Measurements from ENCODE around the gene USB1. TPM values are rescaled to one million over a fixed set of nuclear protein-coding genes. Genes with fewer than 3 reads are reported as not detected.

USB1 gene
- total RNA-seq, 3 donors from 2014 or later = 14.5 to 37.0 (median 26.4) TPM

DNA sequence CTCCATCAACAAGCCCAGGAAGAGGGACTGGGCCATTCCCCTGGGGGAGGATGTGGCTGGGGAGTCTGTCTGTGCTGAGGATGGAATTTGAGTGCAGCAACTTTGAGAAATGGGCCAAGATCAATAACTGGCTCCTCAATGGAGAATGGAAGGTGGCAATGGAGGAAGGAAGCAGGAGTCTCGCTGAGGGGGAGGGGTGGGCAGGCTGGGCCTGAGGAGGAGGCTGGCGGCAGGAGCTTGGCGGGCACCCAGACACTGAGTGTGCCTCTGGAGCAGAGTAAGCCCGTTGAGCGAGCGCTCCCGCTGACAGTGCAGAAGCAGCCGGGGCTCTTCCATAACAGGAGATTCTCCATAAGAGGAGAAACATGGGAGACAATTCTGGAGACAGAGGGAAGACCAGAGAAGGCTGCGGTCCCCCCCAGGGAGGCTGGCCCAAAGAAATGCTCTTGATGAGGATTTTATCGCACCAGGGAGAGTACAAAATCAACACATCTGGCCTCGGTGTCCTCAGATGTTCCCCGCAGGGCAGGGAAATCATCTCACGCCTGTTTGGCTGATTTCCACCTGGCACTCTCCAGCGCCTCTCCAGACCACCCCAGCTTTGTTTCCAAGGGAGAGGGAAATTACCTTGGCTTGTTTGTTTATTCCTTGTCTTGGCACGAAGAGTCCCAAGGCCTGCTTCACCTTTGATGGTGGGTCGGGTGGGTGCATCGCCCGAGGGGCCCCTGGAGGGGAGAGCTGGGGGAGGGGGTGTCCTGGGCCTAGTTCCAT, 21.6 kb downstream of the USB1 start:
- no peaks in the 10 kb centered on the region for H3K36me3 ChIP-seq
- DNase-seq (ENCODE audit: low spot score in 2 of 2) = peak in 1 of 2 donors; percentile 47
- no peaks in the 10 kb centered on the region for H3K9me3 ChIP-seq
- peaks cover 6 to 11% of the 10 kb centered on the region in 2 donors for H3K4me1 ChIP-seq
- H3K27me3 ChIP-seq = no peaks in the 10 kb centered on the region
- H3K27ac ChIP-seq = peak overlapping the region in 1 of 2 donors; percentile 32
- H3K4me3 ChIP-seq = peak overlapping the region in 1 of 3 donors; percentile 21
- no peak for TF ChIP-seq POLR2A (IDR thresholded peaks at IDR 0.05)
- TF ChIP-seq, protein P1, sequence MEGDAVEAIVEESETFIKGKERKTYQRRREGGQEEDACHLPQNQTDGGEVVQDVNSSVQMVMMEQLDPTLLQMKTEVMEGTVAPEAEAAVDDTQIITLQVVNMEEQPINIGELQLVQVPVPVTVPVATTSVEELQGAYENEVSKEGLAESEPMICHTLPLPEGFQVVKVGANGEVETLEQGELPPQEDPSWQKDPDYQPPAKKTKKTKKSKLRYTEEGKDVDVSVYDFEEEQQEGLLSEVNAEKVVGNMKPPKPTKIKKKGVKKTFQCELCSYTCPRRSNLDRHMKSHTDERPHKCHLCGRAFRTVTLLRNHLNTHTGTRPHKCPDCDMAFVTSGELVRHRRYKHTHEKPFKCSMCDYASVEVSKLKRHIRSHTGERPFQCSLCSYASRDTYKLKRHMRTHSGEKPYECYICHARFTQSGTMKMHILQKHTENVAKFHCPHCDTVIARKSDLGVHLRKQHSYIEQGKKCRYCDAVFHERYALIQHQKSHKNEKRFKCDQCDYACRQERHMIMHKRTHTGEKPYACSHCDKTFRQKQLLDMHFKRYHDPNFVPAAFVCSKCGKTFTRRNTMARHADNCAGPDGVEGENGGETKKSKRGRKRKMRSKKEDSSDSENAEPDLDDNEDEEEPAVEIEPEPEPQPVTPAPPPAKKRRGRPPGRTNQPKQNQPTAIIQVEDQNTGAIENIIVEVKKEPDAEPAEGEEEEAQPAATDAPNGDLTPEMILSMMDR (IDR thresholded peaks at IDR 0.05) = no peak
- no peak for TF ChIP-seq POLR2AphosphoS5 (IDR thresholded peaks at IDR 0.05)
- intact Hi-C loops (cut with DNase I; ENCODE audit: low total_unique reads) = no loop called here

DNA sequence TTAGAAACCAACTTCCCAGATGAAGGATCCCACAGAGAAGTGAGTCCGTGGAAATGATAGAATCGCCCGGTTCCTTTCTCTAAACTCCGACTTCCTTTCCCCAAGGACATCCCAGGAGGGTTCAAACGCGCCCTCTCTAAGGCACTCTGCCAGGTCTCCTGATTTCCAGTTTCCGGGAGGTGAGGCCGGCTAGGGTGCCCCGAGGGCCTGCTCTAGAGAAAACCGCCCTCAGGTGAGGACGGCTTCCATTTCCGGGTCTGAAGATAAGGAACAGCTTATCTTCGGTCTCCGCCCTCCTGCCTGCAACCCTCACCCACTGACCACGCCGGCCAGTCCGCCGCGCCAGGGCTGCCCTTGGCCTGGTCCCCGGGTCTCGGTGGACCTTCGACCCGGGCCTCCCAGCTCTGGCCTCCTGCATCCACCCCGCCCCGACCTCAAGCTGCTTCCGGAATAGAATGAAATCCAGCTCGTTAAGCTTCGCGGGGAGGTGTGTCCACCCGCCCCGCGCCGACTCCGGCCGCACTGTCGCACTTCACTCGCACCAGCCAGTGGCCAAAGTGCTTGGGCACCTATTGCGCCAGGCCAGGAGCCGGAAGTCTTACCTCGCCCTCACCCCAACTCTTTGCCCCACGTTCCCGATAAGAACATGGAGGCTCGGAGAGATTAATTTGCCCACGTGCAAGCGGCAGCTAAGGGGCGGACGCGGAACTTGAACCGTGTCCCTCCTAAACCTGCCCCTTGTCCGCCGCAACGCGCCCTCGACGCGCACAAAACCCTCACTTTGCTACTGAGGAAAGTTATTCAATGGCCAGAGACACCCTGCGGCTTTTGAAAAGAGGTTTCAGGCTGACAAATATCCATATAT, 23.5 kb downstream of the USB1 start:
- peaks cover 6 to 11% of the 10 kb centered on the region in 2 donors for H3K4me1 ChIP-seq

DNA sequence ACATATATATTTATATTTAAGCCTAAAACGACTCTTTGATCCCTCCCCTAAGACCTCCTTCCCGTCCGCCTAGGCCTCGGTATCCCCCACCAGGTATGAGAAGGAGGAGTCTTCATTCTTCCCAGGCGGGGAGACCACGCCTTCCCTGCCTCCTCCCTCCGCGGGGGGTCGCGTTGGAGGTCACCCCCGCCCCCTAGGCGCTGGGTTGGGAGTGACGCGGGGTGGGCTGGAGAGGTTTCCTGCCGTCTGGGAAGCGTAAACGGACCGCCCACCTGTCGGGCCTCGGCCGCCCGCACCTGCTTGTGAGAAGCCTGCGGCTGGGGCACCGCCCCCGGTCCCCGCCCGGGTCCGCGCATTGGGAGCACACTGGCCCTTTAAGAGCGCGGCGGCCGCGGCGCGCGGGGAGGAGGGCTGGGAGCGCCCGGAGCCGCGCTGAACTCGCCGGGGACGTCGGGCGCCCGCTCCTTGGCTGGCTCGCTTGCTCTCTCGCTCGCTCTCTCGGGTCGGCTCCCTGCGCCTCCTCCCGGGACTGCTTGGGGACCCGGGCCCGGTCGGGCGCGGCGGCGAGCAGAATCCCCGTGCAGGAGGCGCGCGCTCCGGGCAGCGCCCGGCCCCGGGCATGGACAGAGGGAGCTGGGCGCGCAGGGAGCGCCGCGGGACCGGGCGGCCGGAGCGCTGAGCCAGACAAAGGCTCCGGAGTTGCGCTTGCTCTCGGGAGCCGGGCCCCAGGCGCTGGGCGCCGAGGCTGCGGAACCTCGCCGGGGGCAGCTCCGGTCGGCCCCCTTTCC, 24.3 kb downstream of the USB1 start, which contains the start of gene MMP15:
MMP15 (plus strand) TSS at position 404 of the 788 bp plus-strand sequence. CDS start 597 bp downstream, outside the sequence.
- H3K27me3 ChIP-seq = no peaks in the 10 kb centered on the region
- intact Hi-C loops (cut with DNase I; ENCODE audit: low total_unique reads) = loop anchor here (5.0 kb wide), 1 partner anchor 102 kb away; the partner anchor contains the start of gene CFAP20
- peaks cover 6 to 11% of the 10 kb centered on the region in 2 donors for H3K4me1 ChIP-seq
- no peaks in the 10 kb centered on the region for H3K36me3 ChIP-seq
- TF ChIP-seq POLR2AphosphoS5 (IDR thresholded peaks at IDR 0.05) = no peak
- TF ChIP-seq, protein P1 (IDR thresholded peaks at IDR 0.05) = no peak
- TF ChIP-seq POLR2A (IDR thresholded peaks at IDR 0.05) = no peak
- H3K4me3 ChIP-seq = peak within 1 kb of the TSS; percentile 66 to 92 (median 72)
- no peaks in the 10 kb centered on the region for H3K9me3 ChIP-seq
- peak within 1 kb of the TSS; percentile 67 to 78 for H3K27ac ChIP-seq
- peak; percentile 40 to 70 for DNase-seq (ENCODE audit: low spot score in 2 of 2)

More for the DNA sequence above, 23.5 kb downstream of the USB1 start:
- no peak for TF ChIP-seq POLR2A (IDR thresholded peaks at IDR 0.05)
- TF ChIP-seq, protein P1 (IDR thresholded peaks at IDR 0.05) = no peak
- TF ChIP-seq POLR2AphosphoS5 (IDR thresholded peaks at IDR 0.05) = no peak
- H3K4me3 ChIP-seq = peak overlapping the region; percentile 66 to 92 (median 72)
- no peaks in the 10 kb centered on the region for H3K9me3 ChIP-seq
- intact Hi-C loops (cut with DNase I; ENCODE audit: low total_unique reads) = loop anchor here (5.0 kb wide), 1 partner anchor 103 kb away; the partner anchor contains the start of gene CFAP20
- peak overlapping the region; percentile 61 to 67 for H3K27ac ChIP-seq
- H3K27me3 ChIP-seq = no peaks in the 10 kb centered on the region
- no peak for DNase-seq (ENCODE audit: low spot score in 2 of 2)
- H3K36me3 ChIP-seq = no peaks in the 10 kb centered on the region

DNA sequence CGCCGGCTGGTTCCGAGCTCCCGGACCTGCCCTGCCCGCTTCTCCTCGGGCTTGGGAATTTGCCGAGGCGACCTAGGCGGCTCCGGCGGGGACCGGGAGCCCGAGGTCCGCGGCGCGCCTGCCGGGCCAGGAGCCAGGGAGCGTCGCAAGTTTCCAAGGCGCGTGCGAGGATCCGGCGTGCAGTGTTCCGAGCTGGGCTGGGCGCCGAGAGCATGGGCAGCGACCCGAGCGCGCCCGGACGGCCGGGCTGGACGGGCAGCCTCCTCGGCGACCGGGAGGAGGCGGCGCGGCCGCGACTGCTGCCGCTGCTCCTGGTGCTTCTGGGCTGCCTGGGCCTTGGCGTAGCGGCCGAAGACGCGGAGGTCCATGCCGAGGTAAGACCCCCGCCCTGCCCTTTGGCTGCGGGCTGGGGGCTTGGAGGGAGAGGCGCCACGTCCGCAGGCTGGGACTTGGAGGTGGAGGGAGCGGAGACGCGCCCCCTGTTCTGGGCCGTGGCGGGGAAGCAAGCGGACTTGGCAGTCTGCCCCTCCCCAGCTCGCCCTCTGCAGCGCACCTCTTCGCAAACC, 25.0 kb downstream of the USB1 start:
- intact Hi-C loops (cut with DNase I; ENCODE audit: low total_unique reads) = loop anchor here (5.0 kb wide), 1 partner anchor 101 kb away; the partner anchor contains the start of gene CFAP20
- Histone ChIP-seq H3K27me3 (no peaks in the 10 kb centered on the region), H3K27ac (peak overlapping the region; percentile 67 to 78), H3K36me3 (no peaks in the 10 kb centered on the region), H3K9me3 (no peaks in the 10 kb centered on the region), H3K4me1 (peaks cover 11 to 12% of the 10 kb centered on the region in 2 donors), H3K4me3 (peak overlapping the region; percentile 66 to 92 (median 72))
- TF ChIP-seq POLR2A (IDR thresholded peaks at IDR 0.05) (no peak), POLR2AphosphoS5 (IDR thresholded peaks at IDR 0.05) (no peak)
- TF ChIP-seq, protein P1 (IDR thresholded peaks at IDR 0.05) = no peak
- DNase-seq (ENCODE audit: low spot score in 2 of 2) = no peak

Data from breast epithelium (tissue), 4 donors.